IPS-NIHi7 (cell line): ENCODE data around the gene USP4.
"Not testable (repeated sequence)": the region's sequence is repeated elsewhere in the genome, so short reads cannot be mapped to it uniquely, and the experiment has no call there.

Experiments used
- DNase-seq: peaks from one replicate; pipeline ENCODE4 v3.0.0; 2012; ENCODE audit warnings: mixed read lengths; ENCODE audit errors: extremely low spot score

USP4 gene

GRCh38 chr3:49349348-49350114 is 9.7 kb upstream of the USP4 start:
- no peak for DNase-seq

GRCh38 chr3:49348361-49348760 is 8.5 kb upstream of the USP4 start:
- not testable (repeated sequence) for DNase-seq

GRCh38 chr3:49346797-49347251 is 7.0 kb upstream of the USP4 start:
- DNase-seq = no peak

GRCh38 chr3:49343163-49343562 is 3.3 kb upstream of the USP4 start:
- no peak for DNase-seq

GRCh38 chr3:49341996-49342395 is 2.1 kb upstream of the USP4 start:
- no peak for DNase-seq

- peak; percentile 73 for DNase-seq
Observed at GRCh38 chr3:49339581-49339940, 292 bp downstream of the USP4 start.

GRCh38 chr3:49333916-49334633 is 5.8 kb downstream of the USP4 start:
- no peak for DNase-seq

- DNase-seq = no peak
Observed at GRCh38 chr3:49333091-49333490, 6.8 kb downstream of the USP4 start.

- no peak for DNase-seq
Observed at GRCh38 chr3:49329186-49329585, 10.7 kb downstream of the USP4 start.

- DNase-seq = not testable (repeated sequence)
Observed at GRCh38 chr3:49328350-49328749, 11.5 kb downstream of the USP4 start.

GRCh38 chr3:49327485-49327884 is 12.4 kb downstream of the USP4 start:
- no peak for DNase-seq

GRCh38 chr3:49324768-49325167 is 15.1 kb downstream of the USP4 start:
- no peak for DNase-seq

GRCh38 chr3:49316696-49317457 is 23.0 kb downstream of the USP4 start:
- DNase-seq = no peak

GRCh38 chr3:49313896-49314688 is 25.8 kb downstream of the USP4 start:
- DNase-seq = no peak

GRCh38 chr3:49311283-49311682 is 28.6 kb downstream of the USP4 start:
- no peak for DNase-seq

- no peak for DNase-seq
Observed at GRCh38 chr3:49310677-49311076, 29.2 kb downstream of the USP4 start.

- DNase-seq = no peak
Observed at GRCh38 chr3:49305608-49306007, 34.2 kb downstream of the USP4 start.

GRCh38 chr3:49302613-49303012 is 37.2 kb downstream of the USP4 start:
- no peak for DNase-seq

- DNase-seq = no peak
Observed at GRCh38 chr3:49300595-49300994, 39.3 kb downstream of the USP4 start.

- DNase-seq = no peak
Observed at GRCh38 chr3:49298511-49298910, 41.3 kb downstream of the USP4 start.

GRCh38 chr3:49296781-49297411 is 43.0 kb downstream of the USP4 start:
- no peak for DNase-seq
